ENCODE results near the gene PPP1R9B. TPM values are rescaled to one million over a fixed set of nuclear protein-coding genes. Genes with fewer than 3 reads are reported as not detected.

The PPP1R9B gene
- total RNA-seq, 1 experiment from 2014 or later = 21.7 TPM

DNA sequence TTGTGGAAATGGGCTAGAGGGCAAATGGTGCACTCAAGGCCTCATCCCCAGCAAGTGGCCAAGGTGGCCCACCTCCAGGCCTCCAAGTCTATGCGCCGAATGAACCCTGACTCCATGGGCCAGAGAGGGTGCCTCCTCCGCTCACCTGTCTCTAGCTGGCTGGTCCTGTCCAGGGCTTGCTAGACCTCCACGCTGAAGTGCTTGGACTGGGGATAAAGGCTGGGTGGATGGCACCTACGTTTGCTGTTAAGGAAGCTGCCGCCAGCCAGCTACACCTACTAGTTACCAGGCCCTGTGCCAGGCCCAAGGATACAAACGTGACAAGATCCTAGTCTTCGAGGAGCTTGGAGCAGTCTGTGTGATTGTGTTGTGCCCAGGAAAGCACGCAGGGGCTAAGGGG lies 14.6 kb upstream of the PPP1R9B start:
- peak overlapping the region; percentile 7 for H3K27ac Mint-ChIP-seq
- DNase-seq (ENCODE audit: low spot score) (no peak), ATAC-seq (no peak)
- peaks cover 28% of the 10 kb centered on the region for H3K27me3 Mint-ChIP-seq (ENCODE audit: low read depth)
- H3K36me3 Mint-ChIP-seq = no peaks in the 10 kb centered on the region
- TF ChIP-seq, protein P1, sequence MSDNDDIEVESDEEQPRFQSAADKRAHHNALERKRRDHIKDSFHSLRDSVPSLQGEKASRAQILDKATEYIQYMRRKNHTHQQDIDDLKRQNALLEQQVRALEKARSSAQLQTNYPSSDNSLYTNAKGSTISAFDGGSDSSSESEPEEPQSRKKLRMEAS (CRISPR knock-in tag; IDR thresholded peaks at IDR 0.05) = no peak
- TF ChIP-seq HMGA2 (CRISPR knock-in tag; IDR thresholded peaks at IDR 0.05) (no peak), ZNF396 (CRISPR knock-in tag; IDR thresholded peaks at IDR 0.05; ENCODE audit: borderline replicate concordance) (no peak), ZMAT4 (CRISPR knock-in tag; IDR thresholded peaks at IDR 0.05) (no peak), ESRRA (CRISPR knock-in tag; IDR thresholded peaks at IDR 0.05; ENCODE audit: borderline replicate concordance) (no peak), E2F4 (CRISPR knock-in tag; IDR thresholded peaks at IDR 0.05; ENCODE audit: borderline replicate concordance, low read depth) (no peak), ZNF219 (CRISPR knock-in tag; IDR thresholded peaks at IDR 0.05; ENCODE audit: borderline replicate concordance) (no peak), ZNF512 (CRISPR knock-in tag; IDR thresholded peaks at IDR 0.05; ENCODE audit: borderline replicate concordance) (no peak), ZNF317 (CRISPR knock-in tag; IDR thresholded peaks at IDR 0.05; ENCODE audit: borderline replicate concordance, low read depth) (no peak), RELA (CRISPR knock-in tag; IDR thresholded peaks at IDR 0.05; ENCODE audit: borderline replicate concordance) (no peak), CBFB (CRISPR knock-in tag; IDR thresholded peaks at IDR 0.05; ENCODE audit: low read depth) (no peak), ZNF232 (CRISPR knock-in tag; IDR thresholded peaks at IDR 0.05) (no peak), GTF2I (CRISPR knock-in tag; conservative IDR thresholded peaks at IDR 0.05) (no peak), ZNF423 (CRISPR knock-in tag; IDR thresholded peaks at IDR 0.05) (no peak)
- TF ChIP-seq, protein P2, sequence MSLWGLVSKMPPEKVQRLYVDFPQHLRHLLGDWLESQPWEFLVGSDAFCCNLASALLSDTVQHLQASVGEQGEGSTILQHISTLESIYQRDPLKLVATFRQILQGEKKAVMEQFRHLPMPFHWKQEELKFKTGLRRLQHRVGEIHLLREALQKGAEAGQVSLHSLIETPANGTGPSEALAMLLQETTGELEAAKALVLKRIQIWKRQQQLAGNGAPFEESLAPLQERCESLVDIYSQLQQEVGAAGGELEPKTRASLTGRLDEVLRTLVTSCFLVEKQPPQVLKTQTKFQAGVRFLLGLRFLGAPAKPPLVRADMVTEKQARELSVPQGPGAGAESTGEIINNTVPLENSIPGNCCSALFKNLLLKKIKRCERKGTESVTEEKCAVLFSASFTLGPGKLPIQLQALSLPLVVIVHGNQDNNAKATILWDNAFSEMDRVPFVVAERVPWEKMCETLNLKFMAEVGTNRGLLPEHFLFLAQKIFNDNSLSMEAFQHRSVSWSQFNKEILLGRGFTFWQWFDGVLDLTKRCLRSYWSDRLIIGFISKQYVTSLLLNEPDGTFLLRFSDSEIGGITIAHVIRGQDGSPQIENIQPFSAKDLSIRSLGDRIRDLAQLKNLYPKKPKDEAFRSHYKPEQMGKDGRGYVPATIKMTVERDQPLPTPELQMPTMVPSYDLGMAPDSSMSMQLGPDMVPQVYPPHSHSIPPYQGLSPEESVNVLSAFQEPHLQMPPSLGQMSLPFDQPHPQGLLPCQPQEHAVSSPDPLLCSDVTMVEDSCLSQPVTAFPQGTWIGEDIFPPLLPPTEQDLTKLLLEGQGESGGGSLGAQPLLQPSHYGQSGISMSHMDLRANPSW (CRISPR knock-in tag; conservative IDR thresholded peaks at IDR 0.05; ENCODE audit: low read depth) = no peak
- TF ChIP-seq, protein P3, sequence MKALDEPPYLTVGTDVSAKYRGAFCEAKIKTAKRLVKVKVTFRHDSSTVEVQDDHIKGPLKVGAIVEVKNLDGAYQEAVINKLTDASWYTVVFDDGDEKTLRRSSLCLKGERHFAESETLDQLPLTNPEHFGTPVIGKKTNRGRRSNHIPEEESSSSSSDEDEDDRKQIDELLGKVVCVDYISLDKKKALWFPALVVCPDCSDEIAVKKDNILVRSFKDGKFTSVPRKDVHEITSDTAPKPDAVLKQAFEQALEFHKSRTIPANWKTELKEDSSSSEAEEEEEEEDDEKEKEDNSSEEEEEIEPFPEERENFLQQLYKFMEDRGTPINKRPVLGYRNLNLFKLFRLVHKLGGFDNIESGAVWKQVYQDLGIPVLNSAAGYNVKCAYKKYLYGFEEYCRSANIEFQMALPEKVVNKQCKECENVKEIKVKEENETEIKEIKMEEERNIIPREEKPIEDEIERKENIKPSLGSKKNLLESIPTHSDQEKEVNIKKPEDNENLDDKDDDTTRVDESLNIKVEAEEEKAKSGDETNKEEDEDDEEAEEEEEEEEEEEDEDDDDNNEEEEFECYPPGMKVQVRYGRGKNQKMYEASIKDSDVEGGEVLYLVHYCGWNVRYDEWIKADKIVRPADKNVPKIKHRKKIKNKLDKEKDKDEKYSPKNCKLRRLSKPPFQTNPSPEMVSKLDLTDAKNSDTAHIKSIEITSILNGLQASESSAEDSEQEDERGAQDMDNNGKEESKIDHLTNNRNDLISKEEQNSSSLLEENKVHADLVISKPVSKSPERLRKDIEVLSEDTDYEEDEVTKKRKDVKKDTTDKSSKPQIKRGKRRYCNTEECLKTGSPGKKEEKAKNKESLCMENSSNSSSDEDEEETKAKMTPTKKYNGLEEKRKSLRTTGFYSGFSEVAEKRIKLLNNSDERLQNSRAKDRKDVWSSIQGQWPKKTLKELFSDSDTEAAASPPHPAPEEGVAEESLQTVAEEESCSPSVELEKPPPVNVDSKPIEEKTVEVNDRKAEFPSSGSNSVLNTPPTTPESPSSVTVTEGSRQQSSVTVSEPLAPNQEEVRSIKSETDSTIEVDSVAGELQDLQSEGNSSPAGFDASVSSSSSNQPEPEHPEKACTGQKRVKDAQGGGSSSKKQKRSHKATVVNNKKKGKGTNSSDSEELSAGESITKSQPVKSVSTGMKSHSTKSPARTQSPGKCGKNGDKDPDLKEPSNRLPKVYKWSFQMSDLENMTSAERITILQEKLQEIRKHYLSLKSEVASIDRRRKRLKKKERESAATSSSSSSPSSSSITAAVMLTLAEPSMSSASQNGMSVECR (CRISPR knock-in tag; IDR thresholded peaks at IDR 0.05; ENCODE audit: borderline replicate concordance) = no peak
- TF ChIP-seq, protein P4, sequence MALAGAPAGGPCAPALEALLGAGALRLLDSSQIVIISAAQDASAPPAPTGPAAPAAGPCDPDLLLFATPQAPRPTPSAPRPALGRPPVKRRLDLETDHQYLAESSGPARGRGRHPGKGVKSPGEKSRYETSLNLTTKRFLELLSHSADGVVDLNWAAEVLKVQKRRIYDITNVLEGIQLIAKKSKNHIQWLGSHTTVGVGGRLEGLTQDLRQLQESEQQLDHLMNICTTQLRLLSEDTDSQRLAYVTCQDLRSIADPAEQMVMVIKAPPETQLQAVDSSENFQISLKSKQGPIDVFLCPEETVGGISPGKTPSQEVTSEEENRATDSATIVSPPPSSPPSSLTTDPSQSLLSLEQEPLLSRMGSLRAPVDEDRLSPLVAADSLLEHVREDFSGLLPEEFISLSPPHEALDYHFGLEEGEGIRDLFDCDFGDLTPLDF (CRISPR knock-in tag; IDR thresholded peaks at IDR 0.05) = no peak
- ChIA-PET CTCF (interaction anchor here (0.8 to 3.5 kb wide), 11 partner anchors 13 to 105 kb away, joined by 3 to 11 read pairs (median 4); no protein-coding TSS in a partner anchor), POLR2A (interaction anchor here (1.6 kb wide), 1 partner anchor 12 kb away, joined by 4 read pairs; no protein-coding TSS in a partner anchor)
- peaks cover 18% of the 10 kb centered on the region for H3K4me1 Mint-ChIP-seq
- H3K9me3 Mint-ChIP-seq = no peaks in the 10 kb centered on the region
- H3K4me3 Mint-ChIP-seq = no peak overlapping the region

Measured in WTC11 (cell line).